Thymus (tissue), 11 donors: Measurements from ENCODE around the gene HIVEP3. TPM values are rescaled to one million over a fixed set of nuclear protein-coding genes. Genes with fewer than 3 reads are reported as not detected.

Experiments used
- DNase-seq, 9 donors: peaks; one replicate each; pipeline ENCODE4 v3.0.0-alpha.2; 2013; ENCODE audit warnings: low spot score in 9 of 9, low read depth in 6 of 9, missing footprints in 1 of 9
- H3K27ac ChIP-seq, 2 donors: one replicate each; pipeline ENCODE4 v1.5.1; 2013; ENCODE audit warnings: control low read depth in 1 of 2, low read depth in 1 of 2, low read length in 1 of 2, mild to moderate bottlenecking in 1 of 2, moderate library complexity in 1 of 2
- H3K27me3 ChIP-seq, 2 donors: one replicate each; pipeline ENCODE4 v1.5.1; 2013; ENCODE audit warnings: low read length in 1 of 2; ENCODE audit not compliant: control insufficient read depth in 2 of 2, insufficient read depth in 1 of 2
- H3K36me3 ChIP-seq, 2 donors: one replicate each; pipeline ENCODE4 v1.5.1; 2013; ENCODE audit warnings: low read length in 1 of 2, mild to moderate bottlenecking in 1 of 2, moderate library complexity in 1 of 2; ENCODE audit not compliant: control insufficient read depth in 2 of 2, insufficient read depth in 2 of 2
- H3K4me1 ChIP-seq, 2 donors: one replicate each; pipeline ENCODE4 v1.5.1; 2013; ENCODE audit warnings: low read length in 2 of 2; ENCODE audit not compliant: control insufficient read depth in 2 of 2, insufficient read depth in 2 of 2
- H3K4me3 ChIP-seq, 2 donors: one replicate each; pipeline ENCODE4 v1.5.1; 2013; ENCODE audit warnings: low read length in 2 of 2, control low read depth in 1 of 2, mild to moderate bottlenecking in 1 of 2
- H3K9me3 ChIP-seq, 2 donors: one replicate each; pipeline ENCODE4 v1.5.1; 2013; ENCODE audit warnings: low read length in 1 of 2, mild to moderate bottlenecking in 1 of 2; ENCODE audit not compliant: control insufficient read depth in 2 of 2, insufficient read depth in 1 of 2
- WGBS: extraction: QIAGEN DNeasy Blood & Tissue Kit; methylation state at CpG from one replicate; pipeline ENCODE4 v1.1.7; 2013; 5-methylcytosine and 5-hydroxymethylcytosine counted together
- polyA plus RNA-seq: library from polyadenylated mRNA; stranded (reverse); fragments of 200-250 nt; gene quantifications from one replicate; pipeline ENCODE4 v1.2.3, GENCODE V29; 2013
- total RNA-seq: library from RNA; stranded (reverse); fragments of 120-200 nt; gene quantifications from one replicate; pipeline ENCODE4 v1.2.4, GENCODE V29; 2013
- donor health status: healthy.

The HIVEP3 gene
- total and polyA plus RNA-seq, 2 donors, result 6.7 to 12.1 TPM

GRCh38 chr1:41623736-41624135, 295.0 kb downstream of the HIVEP3 start:
- H3K27ac ChIP-seq, result no peak overlapping the region
- DNase-seq, result no peak
- H3K9me3 ChIP-seq, result no peaks in the 10 kb centered on the region
- H3K27me3 ChIP-seq, result no peaks in the 10 kb centered on the region
- no peak overlapping the region for H3K4me3 ChIP-seq
- peaks cover 18 to 54% of the 10 kb centered on the region in 2 donors for H3K4me1 ChIP-seq
- 89% methylated on average over 10 of the region's 10 CpGs for WGBS
- H3K36me3 ChIP-seq, result peaks cover 22 to 33% of the 10 kb centered on the region in 2 donors

GRCh38 chr1:41622859-41623732, 295.6 kb downstream of the HIVEP3 start:
- no peak for DNase-seq
- no peak overlapping the region for H3K4me3 ChIP-seq
- WGBS, result 38% methylated on average over 8 of the region's 8 CpGs

GRCh38 chr1:41622402-41622801, 296.3 kb downstream of the HIVEP3 start:
- Histone ChIP-seq H3K27me3 (no peaks in the 10 kb centered on the region), H3K4me1 (peaks cover 18 to 54% of the 10 kb centered on the region in 2 donors), H3K9me3 (no peaks in the 10 kb centered on the region), H3K36me3 (peaks cover 13 to 35% of the 10 kb centered on the region in 2 donors), H3K4me3 (no peak overlapping the region), H3K27ac (no peak overlapping the region)
- 97% methylated on average over 8 of the region's 8 CpGs for WGBS
- no peak for DNase-seq

More at GRCh38 chr1:41622859-41623732, 295.6 kb downstream of the HIVEP3 start:
- no peaks in the 10 kb centered on the region for H3K9me3 ChIP-seq
- H3K27me3 ChIP-seq, result no peaks in the 10 kb centered on the region
- H3K36me3 ChIP-seq, result peaks cover 16 to 32% of the 10 kb centered on the region in 2 donors
- H3K27ac ChIP-seq, result no peak overlapping the region
- peaks cover 18 to 54% of the 10 kb centered on the region in 2 donors for H3K4me1 ChIP-seq

GRCh38 chr1:41621791-41622190, 296.9 kb downstream of the HIVEP3 start:
- no peak overlapping the region for H3K27ac ChIP-seq

GRCh38 chr1:41621256-41621655, 297.5 kb downstream of the HIVEP3 start:
- H3K4me1 ChIP-seq, result peaks cover 18 to 50% of the 10 kb centered on the region in 2 donors
- WGBS, result over 99% methylated on average over 5 of the region's 5 CpGs
- no peak for DNase-seq
- H3K27ac ChIP-seq, result no peak overlapping the region
- H3K9me3 ChIP-seq, result no peaks in the 10 kb centered on the region
- H3K4me3 ChIP-seq, result no peak overlapping the region
- H3K36me3 ChIP-seq, result peaks cover 5 to 32% of the 10 kb centered on the region in 2 donors
- H3K27me3 ChIP-seq, result no peaks in the 10 kb centered on the region

More at GRCh38 chr1:41621791-41622190, 296.9 kb downstream of the HIVEP3 start:
- Histone ChIP-seq H3K27me3 (no peaks in the 10 kb centered on the region), H3K9me3 (no peaks in the 10 kb centered on the region), H3K4me3 (no peak overlapping the region), H3K4me1 (peaks cover 18 to 54% of the 10 kb centered on the region in 2 donors), H3K36me3 (peaks cover 7 to 35% of the 10 kb centered on the region in 2 donors)
- 100% methylated on average over 1 of the region's 1 CpG for WGBS
- no peak for DNase-seq

GRCh38 chr1:41620365-41621169, 298.2 kb downstream of the HIVEP3 start:
- Histone ChIP-seq H3K36me3 (peaks cover 5 to 27% of the 10 kb centered on the region in 2 donors), H3K27me3 (no peaks in the 10 kb centered on the region), H3K4me3 (no peak overlapping the region), H3K27ac (no peak overlapping the region), H3K4me1 (peaks cover 18 to 47% of the 10 kb centered on the region in 2 donors), H3K9me3 (no peaks in the 10 kb centered on the region)
- WGBS, result 85% methylated on average over 9 of the region's 9 CpGs
- no peak for DNase-seq

GRCh38 chr1:41619511-41620364, 299.0 kb downstream of the HIVEP3 start:
- Histone ChIP-seq H3K9me3 (no peaks in the 10 kb centered on the region), H3K4me1 (peaks cover 18 to 47% of the 10 kb centered on the region in 2 donors), H3K36me3 (peaks cover 5 to 27% of the 10 kb centered on the region in 2 donors), H3K27me3 (no peaks in the 10 kb centered on the region), H3K27ac (no peak overlapping the region), H3K4me3 (no peak overlapping the region)
- 84% methylated on average over 10 of the region's 10 CpGs for WGBS
- DNase-seq, result no peak

GRCh38 chr1:41618871-41619270, 299.9 kb downstream of the HIVEP3 start:
- peaks cover 7 to 34% of the 10 kb centered on the region in 2 donors for H3K36me3 ChIP-seq
- peaks cover 17 to 43% of the 10 kb centered on the region in 2 donors for H3K4me1 ChIP-seq
- no peaks in the 10 kb centered on the region for H3K27me3 ChIP-seq
- DNase-seq, result no peak
- H3K4me3 ChIP-seq, result no peak overlapping the region
- 97% methylated on average over 6 of the region's 6 CpGs for WGBS
- no peak overlapping the region for H3K27ac ChIP-seq
- no peaks in the 10 kb centered on the region for H3K9me3 ChIP-seq
